GF-D8 (cell line): ENCODE results near the gene RNF11.

Experiments used
- DNase-seq: peaks from one replicate; lab custom pipeline; 2025; lab: John Stamatoyannopoulos, UW

The RNF11 gene

DNA sequence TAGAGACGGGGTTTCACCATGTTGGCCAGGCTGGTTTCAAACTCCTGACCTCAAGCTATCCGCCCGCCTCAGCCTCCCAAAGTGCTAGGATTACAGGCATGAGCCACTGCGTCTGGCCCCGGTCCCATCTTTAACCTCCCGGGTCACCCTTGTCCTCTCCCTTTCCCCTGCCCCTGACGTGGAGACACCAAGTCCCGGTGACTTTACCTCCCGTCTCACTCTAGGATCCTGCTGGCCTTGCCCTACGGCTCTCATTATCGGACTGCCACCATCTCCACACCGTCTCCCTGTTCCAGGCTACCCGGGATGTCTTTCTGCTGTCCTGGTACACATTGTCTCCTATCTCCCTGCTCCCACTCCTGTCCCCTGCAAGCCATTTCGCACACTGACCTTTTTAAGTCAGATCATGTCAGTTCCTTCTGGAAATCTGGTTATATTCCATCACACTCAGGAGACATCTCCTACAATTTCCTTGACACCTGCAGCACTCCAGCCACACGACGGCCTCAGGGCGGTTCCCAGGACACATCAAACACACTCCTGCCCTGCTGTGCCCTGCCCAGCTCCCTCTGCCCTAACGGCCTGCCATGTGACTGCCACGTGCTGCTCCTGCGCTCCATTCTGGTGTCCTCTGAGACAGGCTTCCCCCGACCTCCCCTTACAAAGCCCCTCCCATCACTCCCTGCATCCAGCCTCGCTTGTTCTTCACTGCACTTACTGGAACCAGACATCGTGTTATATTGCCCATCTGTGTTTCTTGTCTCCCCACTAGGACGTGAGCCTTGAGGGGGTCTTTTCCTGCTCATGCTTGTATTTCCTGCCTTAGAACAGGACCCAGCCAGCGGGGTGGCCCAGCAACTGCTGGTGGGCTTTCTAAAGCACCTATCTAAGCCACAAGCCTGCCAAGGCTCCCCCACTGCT, 61.6 kb downstream of the RNF11 start:
- DNase-seq, result no peak

DNA sequence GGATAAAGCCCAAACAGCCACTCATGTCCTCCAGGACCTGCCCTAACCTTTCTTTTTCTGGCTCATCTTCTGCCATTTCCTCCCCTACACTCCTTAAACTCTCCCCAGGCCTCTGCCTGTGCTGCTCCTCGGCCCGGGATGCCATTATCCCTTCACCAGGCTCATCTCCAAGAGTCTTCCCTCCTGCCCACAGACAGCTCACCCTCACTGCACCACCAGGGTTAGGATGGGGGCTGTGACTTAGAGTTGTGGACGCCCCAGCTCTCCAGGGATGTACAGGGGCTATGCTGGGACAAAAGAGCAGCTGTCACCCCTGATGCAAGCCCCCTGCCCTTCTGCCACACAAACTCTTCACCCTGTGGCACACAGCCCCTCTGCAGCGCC, 62.2 kb downstream of the RNF11 start:
- no peak for DNase-seq

DNA sequence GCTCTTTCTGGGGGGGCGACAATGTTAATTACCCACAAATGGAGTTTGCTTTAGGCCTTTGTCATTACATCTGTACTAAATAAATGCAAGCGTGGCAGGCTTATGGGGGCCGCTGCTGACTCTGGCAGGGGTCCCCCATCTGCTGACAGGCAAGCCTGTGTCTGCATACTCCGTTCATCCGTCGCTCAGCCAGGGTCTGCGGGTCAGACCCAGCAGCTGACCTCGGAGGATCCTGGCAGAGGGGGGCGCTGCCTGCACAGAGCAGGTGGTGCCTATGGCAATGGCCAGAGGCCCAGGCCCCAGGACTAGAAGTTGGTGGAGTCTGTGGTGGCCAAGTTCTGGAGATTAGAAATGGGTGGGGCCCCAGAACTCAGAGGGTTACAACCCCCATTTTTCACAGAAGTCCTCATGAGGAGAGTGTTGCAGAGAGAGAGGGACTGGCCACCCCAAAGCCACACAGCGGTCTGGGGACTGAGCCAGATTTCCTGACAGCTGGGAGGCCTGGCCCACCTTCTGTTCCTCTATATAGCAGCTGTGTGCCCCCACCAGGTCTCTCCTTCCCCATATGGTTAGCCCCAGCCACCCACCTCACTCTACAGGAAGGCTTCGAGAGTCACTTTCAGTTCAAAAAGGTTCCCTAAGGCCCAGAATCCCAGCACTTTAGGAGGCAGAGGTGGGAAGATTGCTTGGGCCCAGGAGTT, 63.3 kb downstream of the RNF11 start:
- DNase-seq, result no peak

DNA sequence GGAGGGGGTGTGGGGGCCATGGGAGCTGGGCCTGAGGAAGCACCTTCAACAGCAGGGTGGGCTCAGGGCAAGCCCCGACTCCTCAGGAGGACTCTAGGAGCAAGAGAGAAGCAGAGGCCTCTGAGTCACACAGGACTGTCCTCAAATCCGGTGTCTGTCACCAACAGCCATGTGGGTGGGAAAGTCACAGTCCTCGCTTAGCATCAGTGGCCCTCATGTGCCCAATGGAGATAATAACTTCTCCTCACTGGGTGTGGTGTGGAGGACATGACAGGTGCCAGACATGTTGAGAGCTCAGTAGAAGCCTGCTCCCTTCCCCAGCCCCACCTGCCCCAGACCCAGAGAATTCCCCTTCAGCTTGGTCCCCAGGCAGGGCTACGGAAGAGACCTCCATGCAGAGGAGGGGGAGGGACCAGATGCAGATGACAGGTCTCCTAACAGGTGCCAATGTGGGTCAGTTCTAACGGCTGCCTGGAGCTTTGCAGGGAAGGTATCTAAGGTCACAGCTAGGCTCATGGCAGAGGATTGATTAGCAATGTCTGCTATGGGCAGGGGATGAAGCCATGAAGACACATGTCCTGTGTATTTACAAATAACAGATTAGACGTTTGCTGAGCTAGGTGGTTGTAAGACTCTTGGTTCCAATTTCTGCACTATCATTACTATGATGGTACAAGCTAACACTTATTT, 64.1 kb downstream of the RNF11 start:
- no peak for DNase-seq

DNA sequence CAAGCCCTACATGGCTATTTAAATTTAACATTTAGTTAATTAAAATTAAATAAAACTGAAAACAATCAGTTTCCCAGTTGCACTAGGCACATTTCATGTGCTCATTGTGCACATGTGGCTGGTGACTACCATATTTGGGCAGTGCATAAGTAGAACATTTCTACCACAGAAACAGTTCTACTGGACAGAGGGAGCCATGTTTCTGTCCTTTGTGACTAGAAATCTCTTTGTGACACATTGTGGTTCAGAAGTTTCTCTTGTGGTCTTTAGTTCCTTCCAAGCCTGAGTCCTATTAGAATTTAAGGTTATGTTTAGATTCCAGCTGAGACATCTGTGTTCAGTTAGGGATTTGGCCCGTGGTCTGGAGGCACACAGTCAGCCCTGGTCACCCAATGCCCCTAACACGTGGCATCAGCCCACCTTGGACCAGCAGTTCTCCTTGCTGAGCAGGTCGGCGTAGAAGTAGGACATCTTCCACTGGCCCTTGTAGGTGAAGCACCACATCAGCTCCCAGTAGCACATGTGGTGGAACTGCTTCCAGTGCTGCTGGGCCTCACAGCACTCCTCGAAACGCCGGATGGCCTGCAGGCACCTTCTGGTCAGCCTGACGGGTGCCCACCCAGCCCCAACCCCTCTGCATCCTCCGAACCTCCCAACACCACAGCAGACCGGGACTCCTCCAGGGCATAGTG, 65.2 kb downstream of the RNF11 start:
- no peak for DNase-seq

DNA sequence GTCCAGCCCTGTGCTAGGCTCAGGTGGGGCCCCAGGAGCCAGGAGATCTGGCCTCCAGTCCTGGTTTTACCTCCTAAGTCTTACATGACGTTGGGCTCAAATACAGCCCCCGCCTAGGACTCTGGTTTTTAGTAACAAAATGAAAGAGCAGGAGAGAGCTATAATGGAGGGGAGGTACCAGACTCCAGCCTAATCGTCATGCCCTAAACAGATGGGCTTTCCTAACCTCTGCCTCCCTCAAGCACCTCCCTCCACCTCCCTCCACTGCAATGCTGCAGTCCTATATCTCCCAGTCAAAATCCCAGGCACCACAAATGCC, 65.7 kb downstream of the RNF11 start:
- no peak for DNase-seq

DNA sequence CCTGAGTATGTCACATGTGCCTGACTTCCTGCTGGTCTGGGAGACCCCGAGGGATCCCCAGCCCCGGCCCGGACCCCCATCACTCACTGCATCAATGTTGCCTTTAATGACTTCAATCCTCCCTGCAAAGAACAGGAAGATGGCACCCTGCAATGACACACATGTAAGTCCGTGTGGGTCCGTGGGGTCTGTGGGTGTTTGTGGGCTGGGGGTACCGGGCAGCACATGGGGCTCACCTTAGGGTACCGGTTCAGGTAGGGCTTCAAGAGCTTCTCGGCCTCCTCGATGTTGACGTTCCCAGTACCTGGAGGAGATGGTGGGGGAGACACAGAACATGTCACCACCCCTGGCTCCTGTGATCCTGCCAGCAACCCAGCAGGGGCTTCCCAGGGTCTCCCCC, 66.2 kb downstream of the RNF11 start:
- DNase-seq, result no peak

DNA sequence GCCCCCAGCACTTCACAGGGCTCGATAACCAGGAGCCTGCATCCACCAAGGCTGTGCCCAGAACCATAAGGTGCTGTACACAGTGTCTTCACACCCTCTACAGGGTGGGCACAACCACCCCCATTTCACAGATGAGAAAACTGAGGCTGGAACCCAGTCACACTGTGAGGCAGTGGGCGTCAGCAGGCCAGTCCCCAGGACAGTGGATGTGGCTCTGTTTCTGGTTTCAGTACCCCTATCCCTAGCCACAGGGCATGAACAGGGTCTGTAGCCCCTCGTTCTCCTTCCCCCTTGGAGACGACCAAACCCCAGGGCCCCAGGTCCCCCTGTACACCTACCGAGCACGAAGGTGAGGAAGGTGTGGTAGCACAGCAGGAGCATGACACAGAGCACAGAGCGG, 66.7 kb downstream of the RNF11 start:
- DNase-seq, result no peak

DNA sequence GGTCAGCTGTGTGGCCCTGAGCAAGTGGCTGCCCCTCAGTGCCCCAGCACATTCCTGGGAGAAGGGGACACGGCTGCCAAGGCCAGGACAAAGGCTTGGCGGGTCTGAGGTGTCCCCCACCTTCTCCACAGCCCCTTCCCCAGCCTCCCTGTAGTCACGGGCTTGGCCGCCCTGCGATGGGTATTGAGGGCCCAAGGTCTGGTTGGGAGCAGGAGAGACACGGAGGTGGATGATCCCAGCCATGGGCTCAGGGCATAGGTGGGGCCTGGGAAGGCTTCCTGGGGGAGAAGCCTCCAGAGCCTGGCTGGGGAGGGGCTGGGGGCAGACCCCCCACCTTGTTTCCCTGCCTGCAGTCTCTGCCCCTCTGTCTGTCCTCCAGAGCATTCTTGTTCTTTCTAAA, 67.2 kb downstream of the RNF11 start:
- DNase-seq, result no peak

DNA sequence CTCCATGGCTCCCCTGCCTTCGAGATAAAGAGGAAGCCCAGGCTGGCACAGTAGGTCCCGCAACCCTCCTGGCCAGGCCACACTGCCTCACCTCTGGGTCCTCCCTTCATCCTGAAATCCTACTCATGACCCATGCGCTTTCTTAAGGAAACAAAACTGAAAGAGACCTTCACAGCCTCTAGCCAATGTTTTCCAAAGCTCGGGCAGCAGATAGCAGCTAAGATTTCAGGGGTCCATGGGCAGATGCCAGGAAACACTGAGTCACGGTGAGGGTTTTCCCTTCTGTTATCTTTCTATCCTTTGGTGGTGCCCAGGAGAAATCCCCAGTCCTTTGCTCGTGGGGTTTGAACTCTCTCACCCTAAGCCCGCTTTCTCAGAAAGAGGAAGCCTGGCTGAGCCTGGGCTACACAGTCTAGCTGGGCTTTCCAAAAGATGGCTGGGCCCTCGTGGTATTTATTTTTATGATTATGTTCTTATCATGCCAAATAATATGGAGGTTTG, 67.7 kb downstream of the RNF11 start:
- no peak for DNase-seq

DNA sequence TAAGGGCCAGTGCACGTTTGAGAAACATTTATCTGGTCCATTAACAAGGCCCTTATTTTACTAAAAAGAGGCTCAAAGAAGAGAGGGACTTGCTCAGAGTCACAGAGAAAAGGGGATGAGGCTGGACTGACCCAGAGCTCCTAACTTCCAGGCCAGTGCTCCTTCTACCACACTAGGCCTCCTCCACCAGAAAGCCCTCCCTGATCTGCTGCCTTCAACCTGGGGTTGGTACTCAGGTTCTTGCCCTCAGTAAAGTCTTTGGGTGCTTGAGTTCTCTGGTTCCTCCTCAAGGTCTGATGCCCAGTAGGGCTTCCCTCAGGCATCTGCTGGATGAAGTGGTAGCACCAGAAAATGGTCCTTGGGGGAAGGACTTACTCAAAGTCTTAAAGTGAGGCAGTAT, 68.3 kb downstream of the RNF11 start:
- DNase-seq, result no peak

DNA sequence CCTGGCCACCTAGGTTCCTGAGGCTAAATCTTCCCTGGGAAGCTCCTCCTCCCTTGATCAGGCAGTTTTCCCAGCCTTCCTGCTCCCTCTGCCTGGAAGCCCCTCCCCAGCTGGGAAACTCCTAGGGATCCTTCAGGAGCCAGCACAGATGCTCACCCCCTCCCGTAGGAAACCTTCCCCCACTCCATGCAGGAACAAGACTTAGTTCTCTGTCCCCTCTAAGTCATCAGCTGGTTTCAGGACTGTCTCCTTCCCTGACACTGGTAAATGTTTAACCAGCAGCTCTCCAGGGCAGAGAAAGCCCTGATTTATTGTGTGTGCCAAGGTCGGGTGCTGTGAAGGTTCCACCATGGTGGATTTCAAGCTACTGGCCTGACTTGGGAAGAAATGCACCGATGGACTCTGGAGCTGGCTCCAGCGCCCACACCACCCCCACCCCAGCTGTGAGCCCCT, 69.3 kb downstream of the RNF11 start:
- no peak for DNase-seq

DNA sequence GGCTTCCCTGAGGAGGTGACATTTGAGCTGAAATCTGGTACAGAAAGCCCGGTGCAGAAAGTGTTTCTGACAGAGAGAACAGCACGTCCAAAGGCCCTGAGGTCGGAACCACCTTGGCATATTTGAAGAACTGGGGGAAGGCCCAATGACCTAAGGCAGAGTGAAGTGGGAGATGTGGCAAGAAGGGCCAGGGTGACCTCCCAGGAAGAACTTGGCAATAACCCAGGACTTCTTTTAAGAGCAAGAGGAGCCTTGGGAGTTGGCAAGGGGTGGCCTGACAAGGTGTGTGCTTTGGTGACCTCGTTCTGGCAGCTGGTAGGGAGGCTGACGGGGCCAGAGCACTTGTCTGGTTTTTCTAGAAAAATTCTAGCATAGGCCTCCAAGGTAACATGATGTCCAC, 70.9 kb downstream of the RNF11 start:
- no peak for DNase-seq

DNA sequence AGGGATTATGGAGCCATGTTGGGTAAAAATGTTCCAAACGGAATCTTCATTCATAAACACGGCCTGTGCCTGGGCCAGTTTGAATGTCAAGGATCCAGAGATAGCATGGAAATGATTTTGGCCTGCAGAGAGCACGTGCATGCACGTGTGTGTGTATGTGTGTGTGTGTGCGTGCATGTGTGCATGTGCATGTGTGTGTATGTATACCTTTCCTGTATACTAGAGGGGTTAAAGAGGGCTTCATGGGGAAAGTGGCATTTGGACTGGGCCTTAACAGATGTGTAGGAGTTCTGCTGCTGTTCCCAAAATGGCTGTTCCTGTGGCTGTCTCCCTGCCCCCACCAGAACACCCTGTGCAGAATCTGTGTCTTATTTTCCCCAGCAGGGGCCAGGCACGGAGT, 72.6 kb downstream of the RNF11 start:
- no peak for DNase-seq

DNA sequence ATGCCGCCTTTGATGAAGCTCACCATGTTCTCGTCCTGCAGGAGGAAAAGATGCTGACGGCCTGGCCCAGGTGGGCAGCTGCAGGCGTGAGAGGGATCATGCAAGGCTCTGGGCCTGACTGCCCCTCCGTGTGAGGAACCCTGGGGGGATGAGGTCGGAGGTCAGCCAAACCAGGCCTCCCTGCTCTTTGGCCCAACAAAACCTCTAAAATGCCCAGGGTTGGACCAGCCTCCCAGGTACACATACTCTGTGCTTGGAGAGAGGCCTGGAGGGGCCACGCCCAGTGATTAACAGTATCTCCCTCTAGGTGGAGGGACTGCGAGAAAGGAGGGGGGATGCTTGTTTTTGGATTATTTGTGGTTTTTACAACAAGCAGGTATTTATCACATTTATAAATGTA, 73.2 kb downstream of the RNF11 start:
- no peak for DNase-seq

DNA sequence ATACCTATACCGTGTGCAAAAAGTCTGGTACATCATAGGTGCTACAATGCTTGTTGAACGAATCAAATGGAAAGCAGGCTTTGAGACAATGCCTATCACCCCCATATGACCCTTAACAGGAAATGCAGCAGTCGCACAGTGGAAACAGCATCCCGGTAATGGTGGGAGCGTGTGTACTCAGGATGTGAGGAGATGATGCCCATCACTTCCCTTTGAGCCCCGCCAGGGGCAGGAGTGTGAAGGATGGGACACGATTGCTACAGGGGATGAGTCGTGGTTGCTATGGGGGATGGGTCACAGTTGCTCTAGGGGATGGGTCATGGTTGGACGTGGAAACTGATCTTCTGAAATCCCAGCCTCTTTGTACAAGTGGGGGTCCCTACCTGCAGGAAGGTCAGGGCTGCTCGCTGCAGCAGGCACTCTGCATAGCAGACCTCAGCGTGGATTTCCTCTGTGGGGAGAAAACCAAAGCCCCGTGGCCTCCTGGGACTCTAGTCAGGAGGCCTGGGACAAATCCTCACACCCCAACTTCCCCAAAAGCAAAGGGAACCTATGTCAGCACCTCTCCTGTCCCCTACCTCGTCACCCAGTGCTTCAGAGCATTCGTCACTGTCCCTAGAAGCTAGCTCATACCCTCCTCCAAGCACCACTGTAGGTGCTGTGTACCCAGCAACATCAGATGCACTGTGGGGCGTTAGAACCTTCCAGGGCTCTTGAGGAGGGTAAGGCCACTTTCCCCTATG, 75.0 kb downstream of the RNF11 start:
- DNase-seq, result no peak

DNA sequence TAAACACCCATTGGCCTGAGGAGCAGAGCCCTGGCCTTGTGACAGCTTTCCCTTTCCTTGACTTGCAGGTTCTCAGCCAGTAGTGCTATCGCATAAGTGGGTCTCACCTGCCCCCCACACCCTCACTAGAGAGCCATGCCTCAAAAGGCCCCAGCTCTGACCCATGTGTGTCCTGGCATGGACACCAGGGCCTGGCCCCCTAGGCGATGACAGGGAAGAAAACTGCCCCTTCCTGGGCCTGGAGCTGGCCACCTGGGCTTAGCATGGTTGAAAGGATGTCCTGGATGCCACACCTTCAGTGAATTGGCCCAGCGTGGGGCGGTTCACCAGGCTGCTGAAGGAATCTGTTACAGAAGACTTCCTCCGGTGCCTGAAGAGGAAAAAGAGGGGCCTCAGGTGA, 75.8 kb downstream of the RNF11 start:
- no peak for DNase-seq

DNA sequence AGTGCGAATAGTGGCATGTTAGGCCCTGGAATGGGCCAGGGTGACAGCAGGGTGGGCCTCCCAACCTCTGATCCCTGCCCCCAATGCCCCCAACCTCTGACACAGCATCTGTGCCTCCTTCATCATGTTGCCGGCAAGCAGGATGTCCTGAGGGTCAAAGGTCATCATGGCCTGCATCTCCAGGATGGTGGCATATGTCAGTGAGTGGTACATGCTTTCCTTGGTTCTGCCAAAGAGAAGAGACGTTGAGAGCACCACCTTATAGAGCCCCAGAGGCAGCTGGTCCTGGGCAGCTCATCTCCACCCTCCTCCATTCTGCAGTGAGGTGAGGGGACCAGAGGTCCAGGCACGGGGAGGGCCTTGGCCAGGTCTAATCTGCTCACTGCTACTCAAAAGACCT, 76.6 kb downstream of the RNF11 start:
- DNase-seq, result no peak

DNA sequence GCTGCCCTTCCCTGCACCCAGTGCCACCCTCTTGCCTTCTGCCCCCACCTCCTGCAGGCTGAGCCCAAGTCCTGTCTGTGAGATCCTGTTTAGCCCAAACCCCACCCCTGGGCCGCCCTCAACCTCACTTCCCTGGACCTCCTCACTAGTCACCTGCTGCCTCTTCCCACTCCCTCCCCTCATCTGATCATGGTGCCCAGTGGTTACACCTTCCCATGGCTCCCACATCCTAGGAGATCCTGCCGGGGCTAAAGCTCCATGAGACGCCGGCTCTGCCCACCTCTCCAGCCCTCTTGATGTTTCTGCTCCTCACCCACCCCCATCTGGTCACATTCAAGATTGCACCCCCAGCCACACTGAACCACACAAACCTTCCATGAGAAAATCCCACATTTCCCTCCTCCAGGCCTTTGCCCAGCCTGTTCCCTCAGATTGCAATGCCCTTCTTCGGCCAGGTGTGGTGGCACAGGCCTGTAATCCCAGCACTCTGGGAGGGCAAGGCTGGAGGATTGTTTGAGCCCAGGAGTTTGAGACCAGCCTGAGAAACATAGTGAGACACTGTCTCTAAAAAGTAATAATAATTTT, 77.3 kb downstream of the RNF11 start:
- DNase-seq, result no peak

DNA sequence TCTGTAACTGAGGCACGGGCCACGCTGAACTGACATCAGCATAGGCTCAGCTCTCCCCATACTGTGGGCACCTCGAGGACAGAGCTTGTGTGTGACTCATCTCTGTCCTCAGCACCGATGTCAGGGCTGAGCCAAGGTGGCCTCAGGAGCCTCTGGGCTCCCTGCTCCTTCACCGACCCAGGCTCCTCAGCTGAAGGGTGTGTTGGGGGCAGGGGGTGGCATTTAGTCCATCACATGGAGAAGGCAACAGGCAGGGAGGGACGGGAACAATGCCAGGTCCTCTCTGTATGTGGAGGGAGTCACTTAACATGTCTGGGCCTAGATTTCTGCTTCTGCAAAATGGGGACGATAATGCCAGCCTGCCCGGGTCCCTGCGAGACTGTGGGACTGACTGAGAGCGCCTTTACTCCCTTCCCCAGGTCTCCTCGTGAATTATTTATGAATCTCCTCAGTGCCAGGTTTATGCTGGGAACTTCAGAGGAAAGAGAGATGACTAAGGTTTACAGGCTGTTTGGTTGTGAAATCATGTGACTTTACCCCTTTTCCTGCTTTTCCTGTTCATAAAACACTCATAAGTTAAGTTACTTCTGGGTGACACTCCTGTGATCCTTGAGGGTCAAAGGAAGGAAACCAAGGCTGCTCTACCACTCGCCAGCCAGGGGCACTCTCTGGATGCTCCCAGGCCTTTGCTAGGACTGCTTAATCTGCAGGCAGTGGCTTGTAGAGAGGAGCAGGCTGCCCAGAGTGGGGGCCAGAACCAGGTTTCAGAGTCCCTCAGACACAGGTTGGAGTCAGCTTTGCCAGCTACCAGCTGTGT, 78.1 kb downstream of the RNF11 start:
- DNase-seq, result no peak
